GM18499 (cell line): ENCODE results near the gene PTPRA.
"Not testable (repeated sequence)": the region's sequence is repeated elsewhere in the genome, so short reads cannot be mapped to it uniquely, and the experiment has no call there.

Source experiments
- ATAC-seq: cut with Tn5 transposase; IDR thresholded peaks from one replicate; pipeline ENCODE4 v1.9.1; 2021; ENCODE audit warnings: moderate number of reproducible peaks; ENCODE audit not compliant: insufficient read depth, unreplicated experiment

Gene PTPRA, protein sequence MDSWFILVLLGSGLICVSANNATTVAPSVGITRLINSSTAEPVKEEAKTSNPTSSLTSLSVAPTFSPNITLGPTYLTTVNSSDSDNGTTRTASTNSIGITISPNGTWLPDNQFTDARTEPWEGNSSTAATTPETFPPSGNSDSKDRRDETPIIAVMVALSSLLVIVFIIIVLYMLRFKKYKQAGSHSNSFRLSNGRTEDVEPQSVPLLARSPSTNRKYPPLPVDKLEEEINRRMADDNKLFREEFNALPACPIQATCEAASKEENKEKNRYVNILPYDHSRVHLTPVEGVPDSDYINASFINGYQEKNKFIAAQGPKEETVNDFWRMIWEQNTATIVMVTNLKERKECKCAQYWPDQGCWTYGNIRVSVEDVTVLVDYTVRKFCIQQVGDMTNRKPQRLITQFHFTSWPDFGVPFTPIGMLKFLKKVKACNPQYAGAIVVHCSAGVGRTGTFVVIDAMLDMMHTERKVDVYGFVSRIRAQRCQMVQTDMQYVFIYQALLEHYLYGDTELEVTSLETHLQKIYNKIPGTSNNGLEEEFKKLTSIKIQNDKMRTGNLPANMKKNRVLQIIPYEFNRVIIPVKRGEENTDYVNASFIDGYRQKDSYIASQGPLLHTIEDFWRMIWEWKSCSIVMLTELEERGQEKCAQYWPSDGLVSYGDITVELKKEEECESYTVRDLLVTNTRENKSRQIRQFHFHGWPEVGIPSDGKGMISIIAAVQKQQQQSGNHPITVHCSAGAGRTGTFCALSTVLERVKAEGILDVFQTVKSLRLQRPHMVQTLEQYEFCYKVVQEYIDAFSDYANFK

DNA sequence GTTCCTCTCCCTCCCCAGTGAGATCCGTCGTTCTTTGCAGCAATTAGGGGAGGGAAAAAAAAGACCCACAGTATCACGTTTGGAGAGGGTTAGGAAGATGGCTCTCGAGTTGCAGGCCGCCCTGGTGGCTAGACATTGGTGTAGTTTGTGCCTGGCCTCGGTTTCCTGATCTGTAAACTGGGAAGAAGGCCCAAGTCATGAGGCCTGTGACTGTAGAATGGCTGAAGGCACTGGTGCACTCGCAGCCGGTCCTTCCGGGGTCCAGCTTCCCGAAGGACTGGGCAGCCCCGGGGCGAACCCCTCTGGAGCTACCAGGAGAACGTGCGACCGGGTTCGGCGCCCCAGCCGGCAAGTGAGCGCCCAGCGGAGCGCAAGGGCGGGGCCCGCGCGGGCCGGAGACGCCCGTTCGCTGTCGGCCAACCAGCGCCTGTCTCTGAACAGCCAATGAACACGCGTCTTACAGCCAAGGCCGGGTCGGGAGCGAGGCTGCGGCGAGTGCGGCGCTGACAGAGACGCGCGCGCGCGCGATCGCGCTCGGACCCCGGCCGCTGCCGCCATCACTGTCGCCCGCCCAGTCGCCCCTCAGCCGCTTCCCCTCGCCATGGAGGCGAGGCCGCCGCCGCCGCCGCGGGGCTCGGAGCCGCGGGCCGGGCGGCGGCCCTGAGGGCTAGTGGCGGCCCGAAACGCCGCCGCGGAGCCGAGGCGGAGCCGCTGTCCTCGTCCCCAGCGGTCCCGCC is at the start of gene PTPRA:
Gene PTPRA, plus strand, starts transcription at position 472 of the 737 bp plus-strand sequence. CDS start 90,797 bp downstream, outside the sequence.
- peak; percentile 72 for ATAC-seq

DNA sequence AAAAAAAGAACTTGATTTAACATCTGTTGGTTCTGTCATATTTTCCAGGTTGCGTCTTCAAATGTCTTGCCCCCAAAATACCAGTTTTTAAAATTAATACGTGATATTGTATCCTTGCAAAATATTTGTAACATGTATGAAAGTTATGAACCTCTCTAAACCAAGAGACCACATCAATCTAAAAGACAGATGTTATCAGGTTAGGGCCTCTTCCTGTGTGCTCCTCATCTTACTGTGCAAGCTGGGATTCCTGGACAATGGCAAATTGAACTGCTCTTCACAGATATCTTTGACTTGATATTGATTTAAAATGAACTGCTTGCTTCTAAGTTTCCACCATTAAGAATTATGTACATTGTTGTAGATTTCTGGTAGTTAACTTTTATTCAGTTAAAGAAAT is 47.5 kb upstream of the PTPRA start:
- ATAC-seq, result no peak

DNA sequence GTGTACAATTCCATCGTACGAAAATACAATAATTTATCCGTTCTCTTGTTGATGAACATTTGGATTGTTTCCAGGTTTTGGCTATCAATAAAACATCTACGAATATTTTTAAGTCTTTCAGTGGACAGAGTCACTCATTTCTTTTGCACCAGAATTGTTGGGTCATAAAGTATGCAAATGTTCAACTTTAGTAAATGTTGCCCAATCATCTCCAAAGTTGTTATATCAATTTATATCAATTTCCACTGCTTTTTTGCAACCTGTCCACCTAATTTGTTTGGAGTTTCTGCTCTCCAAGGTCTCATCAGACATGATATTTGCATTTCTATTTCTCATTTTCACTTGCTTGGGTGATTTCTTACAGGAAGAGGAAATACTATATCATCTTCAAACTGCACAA is 46.6 kb upstream of the PTPRA start:
- ATAC-seq, result no peak

DNA sequence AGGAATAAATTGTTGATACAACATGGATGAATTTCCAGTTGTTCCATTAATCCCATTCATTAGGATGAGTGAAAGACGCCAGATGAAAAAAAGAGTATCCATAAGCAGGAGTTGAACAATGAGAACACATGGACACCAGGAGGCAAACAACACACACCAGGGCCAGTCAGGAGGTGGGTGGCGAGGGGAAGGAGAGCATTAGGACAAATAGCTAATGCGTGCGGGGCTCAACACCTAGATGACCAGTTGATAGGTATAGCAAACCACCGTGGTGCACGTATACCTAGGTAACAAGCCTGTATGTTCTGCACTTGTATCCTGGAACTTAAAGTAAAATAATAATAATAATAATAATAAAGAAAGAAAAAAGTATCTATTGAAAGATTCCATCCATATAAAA is 43.9 kb upstream of the PTPRA start:
- ATAC-seq, result no peak

DNA sequence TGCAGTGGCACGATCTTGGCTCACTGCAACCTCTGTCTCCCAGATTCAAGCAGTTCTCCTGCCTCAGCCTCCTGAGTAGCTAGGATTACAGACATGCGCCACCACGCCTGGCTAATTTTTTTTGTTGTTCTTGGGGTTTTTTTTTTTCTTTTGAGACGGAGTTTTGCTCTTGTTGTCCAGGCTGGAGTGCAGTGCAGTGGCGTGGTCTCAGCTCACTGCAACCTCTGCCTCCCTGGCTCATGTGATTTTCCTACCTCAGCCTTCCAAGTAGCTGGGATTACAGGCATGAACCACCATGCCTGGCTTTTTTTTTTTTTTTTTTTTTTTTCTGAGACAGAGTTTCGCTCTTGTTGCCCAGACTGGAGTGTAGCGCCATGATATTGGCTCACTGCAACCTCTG is 42.1 kb upstream of the PTPRA start:
- ATAC-seq, result not testable (repeated sequence)

DNA sequence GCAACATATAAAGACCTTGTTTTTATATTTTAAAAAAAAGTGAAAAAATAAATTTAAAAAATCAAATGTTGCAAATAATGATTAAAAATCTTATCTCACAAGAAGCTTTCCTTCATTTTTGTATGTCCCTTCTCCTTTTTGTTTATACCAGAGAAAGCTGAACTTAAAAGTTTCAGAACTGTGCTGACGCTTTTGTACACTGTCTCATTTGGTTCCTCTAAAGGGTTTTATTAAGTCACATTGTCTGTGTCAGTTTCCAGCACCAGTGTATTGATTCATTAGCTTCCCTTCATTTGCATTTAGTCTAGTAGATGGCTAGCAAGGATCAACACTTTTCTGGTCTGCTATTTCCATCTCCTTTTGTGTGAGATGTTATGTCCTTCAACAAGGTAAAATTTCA is 39.5 kb upstream of the PTPRA start:
- ATAC-seq, result no peak

DNA sequence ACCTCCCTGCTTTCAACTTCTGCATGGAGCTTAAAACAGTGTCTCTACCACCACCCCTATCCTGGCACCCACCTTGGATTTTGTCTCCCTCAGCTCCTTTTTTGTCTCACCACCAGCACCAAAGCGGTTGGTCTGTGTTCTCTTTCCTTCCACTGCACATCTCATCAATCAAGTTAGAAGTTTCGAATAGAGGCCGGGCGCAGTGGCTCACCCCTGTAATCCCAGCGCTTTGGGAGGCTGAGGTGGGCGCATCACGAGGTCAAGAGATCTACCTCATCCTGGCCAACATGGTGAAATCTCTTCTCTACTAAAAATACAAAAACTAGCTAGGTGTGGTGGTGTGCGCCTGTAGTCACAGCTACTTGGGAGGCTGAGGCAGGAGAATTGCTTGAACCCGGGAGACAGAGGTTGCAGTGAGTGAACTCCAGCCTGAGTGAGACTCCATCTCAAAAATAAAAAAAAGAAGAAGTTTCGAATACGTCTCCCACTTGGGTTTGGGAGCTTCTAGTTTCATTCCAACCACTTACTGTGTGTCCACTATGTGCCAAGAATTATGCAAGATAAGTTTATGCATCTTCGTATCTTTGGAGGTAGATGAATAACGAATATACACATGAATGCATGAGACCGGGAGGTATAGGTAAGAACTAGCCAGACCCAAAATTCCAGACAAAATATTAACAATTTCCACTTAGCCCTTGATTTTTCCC is 38.7 kb upstream of the PTPRA start:
- no peak for ATAC-seq

DNA sequence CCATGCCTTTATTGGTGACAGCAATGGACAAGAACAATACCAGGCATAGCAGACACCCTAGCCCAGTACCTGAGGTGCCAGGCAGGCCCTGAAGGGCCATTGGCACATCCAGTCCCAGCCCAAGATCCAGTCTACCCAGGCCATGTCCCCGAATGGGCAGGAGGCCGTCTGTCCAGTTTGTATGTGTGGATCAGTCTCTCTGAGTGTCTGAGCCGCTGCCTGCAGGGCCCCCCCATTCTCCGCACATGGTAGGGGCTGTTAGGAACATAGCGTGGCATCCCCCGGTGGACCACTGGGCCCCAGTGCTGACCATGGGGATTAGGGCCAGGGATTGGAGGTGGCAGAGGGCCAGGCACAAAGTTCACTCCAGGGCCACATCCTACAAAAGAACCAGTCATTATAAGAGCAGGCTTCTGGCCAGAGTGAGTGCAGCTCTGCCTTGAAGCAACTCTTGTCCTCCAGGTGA is 37.9 kb upstream of the PTPRA start:
- no peak for ATAC-seq

DNA sequence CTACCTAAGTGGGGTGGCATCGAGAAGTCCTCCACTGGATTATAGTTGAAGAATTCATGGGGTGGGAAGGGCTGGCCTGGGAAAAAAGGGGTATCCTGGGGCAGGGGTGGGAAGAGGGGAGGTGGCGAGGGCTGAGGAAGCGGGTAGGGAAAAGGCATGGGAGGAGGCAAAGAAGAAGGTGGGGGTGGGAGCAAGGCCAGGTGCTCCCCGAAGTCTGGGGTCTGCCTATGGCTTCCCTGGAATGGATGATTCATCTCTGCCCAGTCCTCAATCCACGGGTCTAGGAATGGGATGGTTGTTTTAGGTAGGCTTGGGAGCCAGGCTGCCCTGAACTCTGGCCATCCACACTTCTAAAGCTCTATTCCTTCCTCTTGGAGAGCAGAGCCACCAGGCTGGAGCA is 37.2 kb upstream of the PTPRA start:
- no peak for ATAC-seq

DNA sequence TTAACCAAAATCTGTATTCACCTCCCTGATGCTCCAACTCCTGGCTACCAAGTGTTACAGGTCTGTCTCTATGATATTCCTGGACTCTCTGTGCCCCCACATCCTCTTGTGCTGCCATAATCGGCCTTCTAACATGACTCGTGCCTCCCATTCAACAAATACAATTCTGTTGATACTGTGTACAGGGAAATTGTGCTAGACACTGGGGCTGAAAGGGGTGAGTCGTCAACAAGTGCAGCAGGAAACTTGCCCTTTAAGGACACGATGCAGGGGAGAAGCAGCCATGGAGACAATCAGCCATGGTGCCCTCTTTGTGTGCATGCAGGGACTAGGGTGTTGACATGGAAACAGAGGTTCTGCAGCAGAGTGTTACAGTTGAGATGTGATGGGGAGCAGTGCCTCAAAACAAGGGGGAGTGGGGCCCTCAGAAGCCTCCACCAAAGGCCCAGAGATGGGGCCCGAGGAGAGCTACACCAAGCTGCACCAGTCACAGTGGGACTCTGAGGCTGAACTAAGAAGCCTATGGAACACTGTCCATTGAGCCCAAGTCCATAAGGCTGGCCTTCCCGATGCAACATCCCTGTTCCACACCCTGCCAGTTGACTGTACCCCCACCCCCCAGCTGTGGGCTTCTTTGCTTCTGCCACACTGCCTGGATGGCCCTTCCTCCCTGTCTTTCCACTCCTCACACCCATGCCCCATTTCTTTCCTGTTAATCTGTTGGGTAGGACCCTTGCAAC is 35.9 kb upstream of the PTPRA start:
- ATAC-seq, result no peak

DNA sequence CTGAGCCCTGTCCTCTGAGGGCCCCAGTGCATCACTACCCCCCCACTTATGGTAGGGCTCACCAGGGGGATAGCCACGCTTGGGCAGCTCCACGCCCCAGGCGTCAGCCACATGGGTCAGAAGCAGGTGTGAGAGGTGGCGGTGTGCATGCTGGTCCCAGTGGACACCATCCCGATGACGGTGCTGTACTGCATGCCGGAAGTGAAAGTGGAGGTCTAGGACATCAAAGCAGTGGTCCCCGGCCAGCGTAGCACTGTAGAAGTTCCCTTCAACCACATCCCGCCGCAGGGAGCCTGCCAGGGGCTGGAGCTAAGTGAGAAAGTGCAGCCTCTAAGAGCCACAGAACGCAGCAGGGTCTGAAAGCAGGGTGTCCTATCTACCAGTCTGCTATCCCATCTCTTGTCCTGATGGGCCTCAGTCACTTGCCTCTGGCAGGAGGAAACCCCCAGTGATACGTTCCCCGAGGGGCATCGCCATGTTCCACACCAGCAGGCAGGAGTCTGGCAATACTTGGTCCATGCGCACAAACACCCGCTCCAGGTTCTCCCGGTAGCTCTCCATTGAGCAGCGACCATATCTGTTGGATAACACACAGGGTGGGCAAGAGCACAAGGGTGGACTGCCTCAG is 35.0 kb upstream of the PTPRA start:
- ATAC-seq, result no peak

DNA sequence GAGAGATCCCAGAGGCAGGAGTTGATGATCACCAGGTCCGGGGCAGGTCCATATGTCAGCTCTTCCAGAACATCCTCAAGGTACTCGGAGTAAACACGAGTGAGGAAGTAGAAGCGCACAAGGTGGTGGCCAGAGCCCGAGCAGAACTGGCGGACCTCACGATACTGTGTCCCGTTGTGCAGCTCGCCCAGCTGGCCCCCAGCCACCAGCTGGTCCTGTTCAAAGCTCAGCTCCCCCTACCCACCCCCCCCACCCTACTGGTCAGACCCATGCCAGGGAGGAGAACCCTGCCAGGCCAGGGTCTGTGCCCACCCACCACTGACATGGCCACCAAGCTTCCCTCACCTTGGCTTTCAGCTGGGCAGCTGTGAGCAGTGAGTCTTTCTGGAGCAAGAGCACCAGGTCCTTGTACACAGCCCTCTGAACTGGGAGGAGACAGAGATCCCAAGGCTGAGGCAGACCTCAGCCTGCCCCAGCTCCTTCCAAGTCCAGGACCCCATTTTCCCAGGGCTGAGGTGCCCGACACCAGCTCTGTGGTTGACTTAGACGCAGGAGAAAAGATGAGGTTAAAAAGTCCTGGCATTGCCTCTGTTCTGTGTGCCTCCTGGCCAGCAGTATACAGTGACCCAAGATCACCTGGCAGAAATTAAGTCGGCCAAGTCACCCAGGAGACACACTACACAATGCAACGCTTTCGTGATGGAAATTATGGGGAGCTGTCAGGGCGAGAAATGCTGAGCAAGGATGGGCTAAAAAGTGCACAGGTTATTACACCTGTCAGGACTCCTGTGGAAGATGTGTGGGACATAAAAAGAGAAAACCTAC is 34.2 kb upstream of the PTPRA start:
- ATAC-seq, result no peak

DNA sequence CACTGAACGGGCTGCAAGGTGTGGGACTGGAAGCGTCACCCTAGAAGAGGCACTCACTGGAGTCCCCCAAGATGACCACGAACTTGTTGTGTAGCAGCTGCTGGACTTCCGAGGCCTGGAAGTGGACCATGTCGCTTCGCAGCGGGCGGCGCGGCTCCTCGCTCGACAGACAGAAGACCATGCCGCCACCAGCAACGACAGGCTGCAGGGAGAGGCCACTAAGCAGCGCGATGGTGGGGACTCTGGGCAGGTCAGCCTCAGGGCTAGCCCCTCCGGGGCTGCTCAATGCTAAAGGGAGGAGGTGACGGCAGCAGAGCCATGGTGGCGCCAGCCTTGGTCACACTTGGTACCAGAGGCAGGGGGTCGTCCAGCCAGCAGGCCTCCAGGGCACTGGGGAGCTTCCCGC is 33.5 kb upstream of the PTPRA start:
- no peak for ATAC-seq

DNA sequence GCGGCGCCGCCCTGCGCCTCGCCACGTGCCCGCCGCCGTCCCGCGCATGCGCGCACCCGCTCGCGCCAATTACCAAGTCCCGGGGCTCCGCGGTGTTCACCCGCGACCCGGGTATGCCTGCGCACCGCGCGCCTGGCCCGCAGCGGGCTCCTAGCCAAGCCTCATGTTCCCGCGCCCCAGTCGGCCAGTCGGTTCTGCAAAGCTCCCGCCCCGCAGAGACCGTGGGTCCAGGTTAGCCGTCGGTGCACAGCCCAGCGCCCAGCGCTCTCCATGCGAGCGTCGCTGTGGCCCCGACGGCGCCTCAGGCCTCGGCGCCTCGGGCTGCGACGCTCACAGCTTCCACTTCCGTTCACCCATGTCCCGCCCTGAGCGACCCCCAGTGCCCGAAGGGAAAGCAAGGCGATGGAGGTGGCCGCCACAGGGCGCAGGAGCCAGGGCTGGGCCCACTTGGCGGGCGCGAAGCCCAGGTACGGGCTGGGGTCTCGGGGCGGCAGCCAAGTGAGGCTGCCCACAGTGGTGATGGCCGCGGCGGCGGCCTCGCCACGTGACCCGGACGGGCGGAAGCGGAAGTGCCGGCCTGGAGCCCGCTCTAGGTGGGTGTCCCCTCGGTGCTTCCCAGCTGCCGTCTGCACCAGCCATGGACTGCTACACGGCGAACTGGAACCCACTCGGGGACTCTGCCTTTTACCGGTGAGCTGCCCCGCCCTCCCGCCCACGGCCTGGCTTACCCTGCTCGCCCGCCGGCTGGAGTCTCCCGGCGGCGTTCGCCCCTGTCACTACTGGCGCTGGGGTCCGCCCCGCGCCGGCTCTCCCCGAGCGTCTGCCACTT is 32.9 kb upstream of the PTPRA start, which contains the start of the genes PCED1A and VPS16:
Gene PCED1A, minus strand, starts transcription at position 518 of the 829 bp plus-strand sequence. CDS start 743 bp downstream, outside the sequence.
Gene VPS16, plus strand, starts transcription at position 608 of the 829 bp plus-strand sequence. Its CDS starts 30 bp downstream, at position 638.
- peak; percentile 66 for ATAC-seq

DNA sequence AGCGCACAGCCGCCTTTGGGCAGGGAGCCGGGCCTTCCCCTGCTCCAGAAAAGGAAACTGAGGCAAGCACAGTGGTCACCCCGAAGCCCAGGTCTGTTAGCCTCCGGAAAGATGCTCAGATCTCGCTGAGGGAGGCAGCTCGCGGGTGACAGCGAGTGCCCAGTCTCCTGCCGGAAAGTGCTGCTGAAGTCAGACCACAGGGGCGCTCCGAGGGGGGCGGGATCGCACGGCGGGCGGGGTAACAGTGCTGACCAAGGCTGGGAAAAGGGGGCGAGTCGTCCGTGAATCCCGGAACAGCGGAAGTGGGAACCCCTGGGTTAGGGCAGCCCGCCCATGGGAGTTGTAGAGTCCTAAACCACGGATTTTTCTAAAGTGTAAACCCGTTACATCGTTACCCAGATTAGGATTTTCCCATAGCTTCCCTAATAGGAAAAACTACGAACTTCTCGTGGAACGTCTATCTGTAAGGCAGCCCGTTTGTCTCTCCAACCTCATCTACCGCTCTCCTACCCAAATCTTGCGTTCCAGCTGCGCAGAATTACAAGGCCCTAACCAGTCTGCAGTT is 32.2 kb upstream of the PTPRA start:
- ATAC-seq, result peak; percentile 13

DNA sequence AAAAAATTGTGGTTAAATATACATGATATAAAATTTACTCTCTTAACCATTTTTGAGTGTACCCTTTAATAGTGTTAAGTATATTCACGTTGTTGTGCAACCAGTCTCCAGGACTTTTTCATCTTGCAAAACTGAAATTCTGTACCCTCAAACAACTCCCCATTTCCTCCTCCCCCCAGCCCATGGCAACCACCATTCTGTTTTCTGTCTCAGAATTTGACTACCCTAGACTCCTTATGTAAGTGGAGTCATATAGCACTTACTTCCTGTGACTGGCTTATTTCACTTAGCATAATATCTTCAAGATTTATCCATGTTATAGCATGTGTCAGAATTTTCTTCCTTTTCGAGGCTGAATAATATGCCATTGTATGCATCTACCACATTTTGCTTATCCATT is 27.7 kb upstream of the PTPRA start:
- no peak for ATAC-seq

DNA sequence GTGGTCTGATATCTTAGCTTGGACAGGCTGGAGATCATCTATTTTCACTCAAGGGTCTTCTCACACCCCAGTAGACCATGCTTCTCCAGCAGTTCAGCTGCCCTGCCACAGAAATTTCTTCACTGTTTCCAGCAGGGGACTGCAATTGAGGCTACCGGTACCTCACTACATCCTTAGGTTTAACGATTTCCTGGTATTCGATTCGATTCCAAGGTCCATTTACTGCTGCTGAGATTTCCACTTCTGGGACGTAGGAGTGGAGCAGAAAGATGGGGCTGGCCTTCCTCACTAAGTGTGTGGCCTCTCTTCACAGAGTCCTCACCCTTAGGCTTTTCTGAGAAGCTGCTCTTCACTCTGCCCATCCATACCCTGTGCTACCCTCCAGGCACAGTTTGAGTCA is 26.6 kb upstream of the PTPRA start:
- no peak for ATAC-seq
